ENCODE data around the gene PLEKHG4B. TPM values are rescaled to one million over a fixed set of nuclear protein-coding genes. Genes with fewer than 3 reads are reported as not detected.

PLEKHG4B gene
- polyA plus RNA-seq, 1 donor (not counting 4 experiments of a cell fraction or from before 2014, with no cell fraction given): not detected

GRCh38 chr5:109826-110225 lies 17.9 kb downstream of the PLEKHG4B start:
- FAIRE-seq: no peak
- no peaks in the 10 kb centered on the region for H3K9me1 ChIP-seq (ENCODE audit: control insufficient read depth, extremely low read depth, insufficient read depth, low read length)
- H3K36me3 ChIP-seq (ENCODE audit: control insufficient read depth in 2 of 2, extremely low read depth in 1 of 2, insufficient read depth in 2 of 2, low read length in 2 of 2): no peaks in the 10 kb centered on the region
- DNase-seq (ENCODE audit: low read depth, low spot score): no peak
- no peak overlapping the region for H3K9ac ChIP-seq (ENCODE audit: control insufficient read depth, extremely low read depth, insufficient read depth, low read length)
- no peak overlapping the region for H3K27ac ChIP-seq (ENCODE audit: control insufficient read depth, insufficient read depth, low read length)
- H3K4me1 ChIP-seq (ENCODE audit: control insufficient read depth, extremely low read depth, insufficient read depth, low read length): no peaks in the 10 kb centered on the region
- H3K79me2 ChIP-seq (ENCODE audit: control insufficient read depth, insufficient read depth, low read length): no peaks in the 10 kb centered on the region
- H3K4me3 ChIP-seq (ENCODE audit: control insufficient read depth in 2 of 3, extremely low read depth in 1 of 3, insufficient read depth in 2 of 3, low read depth in 1 of 3, low read length in 3 of 3): no peak overlapping the region
- no peaks in the 10 kb centered on the region for H4K20me1 ChIP-seq (ENCODE audit: control insufficient read depth, extremely low read depth, insufficient read depth, low read length)
- dilution Hi-C loops (cut with MboI; ENCODE audit: extremely low pct_ligation_motif_present, low sequenced_read_pairs): no loop called here
- H3K9me3 ChIP-seq (ENCODE audit: control insufficient read depth, low read depth, low read length): peaks cover 10% of the 10 kb centered on the region
- TF ChIP-seq CTCF (optimal IDR thresholded peaks at IDR 0.05 in 1 of 3, IDR thresholded peaks at IDR 0.05 in 1 of 3, conservative IDR thresholded peaks at IDR 0.05 in 1 of 3; ENCODE audit: extremely low read depth in 1 of 3, insufficient read depth in 2 of 3, low read length in 3 of 3): no peak
- TF ChIP-seq EZH2 (IDR thresholded peaks at IDR 0.05; ENCODE audit: low read length): no peak
- H3K27me3 ChIP-seq (ENCODE audit: control insufficient read depth, extremely low read depth, insufficient read depth, low read length): peaks cover 7% of the 10 kb centered on the region
- no peak overlapping the region for H2AFZ ChIP-seq (ENCODE audit: control insufficient read depth, low read length)
- H3K4me2 ChIP-seq (ENCODE audit: control insufficient read depth, extremely low read depth, insufficient read depth, low read depth, low read length): no peak overlapping the region

GRCh38 chr5:110270-110888 lies 18.4 kb downstream of the PLEKHG4B start:
- no peaks in the 10 kb centered on the region for H3K4me1 ChIP-seq (ENCODE audit: control insufficient read depth, extremely low read depth, insufficient read depth, low read length)
- no peak for DNase-seq (ENCODE audit: low read depth, low spot score)
- H3K36me3 ChIP-seq (ENCODE audit: control insufficient read depth in 2 of 2, extremely low read depth in 1 of 2, insufficient read depth in 2 of 2, low read length in 2 of 2): no peaks in the 10 kb centered on the region
- no peak overlapping the region for H3K4me2 ChIP-seq (ENCODE audit: control insufficient read depth, extremely low read depth, insufficient read depth, low read depth, low read length)
- H4K20me1 ChIP-seq (ENCODE audit: control insufficient read depth, extremely low read depth, insufficient read depth, low read length): no peaks in the 10 kb centered on the region
- H3K4me3 ChIP-seq (ENCODE audit: control insufficient read depth in 2 of 3, extremely low read depth in 1 of 3, insufficient read depth in 2 of 3, low read depth in 1 of 3, low read length in 3 of 3): no peak overlapping the region
- H3K27me3 ChIP-seq (ENCODE audit: control insufficient read depth, extremely low read depth, insufficient read depth, low read length): peaks cover 1% of the 10 kb centered on the region
- H3K27ac ChIP-seq (ENCODE audit: control insufficient read depth, insufficient read depth, low read length): no peak overlapping the region
- no peaks in the 10 kb centered on the region for H3K79me2 ChIP-seq (ENCODE audit: control insufficient read depth, insufficient read depth, low read length)
- peaks cover 10% of the 10 kb centered on the region for H3K9me3 ChIP-seq (ENCODE audit: control insufficient read depth, low read depth, low read length)
- no peak overlapping the region for H3K9ac ChIP-seq (ENCODE audit: control insufficient read depth, extremely low read depth, insufficient read depth, low read length)
- no peak overlapping the region for H2AFZ ChIP-seq (ENCODE audit: control insufficient read depth, low read length)
- dilution Hi-C loops (cut with MboI; ENCODE audit: extremely low pct_ligation_motif_present, low sequenced_read_pairs): no loop called here
- no peak for FAIRE-seq
- no peaks in the 10 kb centered on the region for H3K9me1 ChIP-seq (ENCODE audit: control insufficient read depth, extremely low read depth, insufficient read depth, low read length)
- TF ChIP-seq CTCF (optimal IDR thresholded peaks at IDR 0.05 in 1 of 3, IDR thresholded peaks at IDR 0.05 in 1 of 3, conservative IDR thresholded peaks at IDR 0.05 in 1 of 3; ENCODE audit: extremely low read depth in 1 of 3, insufficient read depth in 2 of 3, low read length in 3 of 3) (no peak), EZH2 (IDR thresholded peaks at IDR 0.05; ENCODE audit: low read length) (no peak)

All from keratinocyte (primary cell).